HepG2 (cell line): ENCODE measurements around the gene ATP8B2. TPM values are rescaled to one million over a fixed set of nuclear protein-coding genes. Genes with fewer than 3 reads are reported as not detected.
A peak's percentile ranks its signal among the peaks of the same experiment; 100 is the strongest.

Experiments used
- CBX5 ChIP-seq: sonication (generic); formaldehyde crosslinking; IDR thresholded peaks from 2 replicates; pipeline ENCODE4 v1.4.0; 2020; ENCODE audit warnings: missing genetic modification reagents, borderline replicate concordance
- CHD4 ChIP-seq: fragments of 200-600 bp; sonication (generic); IDR thresholded peaks from 2 replicates; pipeline ENCODE4 v1.7.0; 2017; ENCODE audit warnings: mild to moderate bottlenecking, low read length, borderline replicate concordance
- DR1 ChIP-seq: sonication (generic); formaldehyde crosslinking; IDR thresholded peaks from 2 replicates; pipeline ENCODE4 v1.8.0; 2021; ENCODE audit warnings: mild to moderate bottlenecking, missing genetic modification reagents, inconsistent platforms
- ELF1 ChIP-seq: sonication (generic); formaldehyde crosslinking; IDR thresholded peaks from 2 replicates; pipeline ENCODE4 v1.4.0; 2020; ENCODE audit warnings: missing genetic modification reagents
- EZH2 ChIP-seq: conservative IDR thresholded peaks from 2 replicates; pipeline ENCODE4 v1.6.1; 2012; ENCODE audit warnings: mild to moderate bottlenecking, low read depth, low read length, moderate library complexity
- JUNB ChIP-seq: sonication (generic); formaldehyde crosslinking; IDR thresholded peaks from 2 replicates; pipeline ENCODE4 v1.8.0; 2022; ENCODE audit warnings: missing genetic modification reagents, mild to moderate bottlenecking, borderline replicate concordance
- LCORL ChIP-seq, 2 experiments: fragments of 450-650 bp in 1 of 2; sonication (generic) in 1 of 2; formaldehyde crosslinking in 1 of 2; IDR thresholded peaks; 2 replicates each; pipeline versions ENCODE4 v1.5.0 to v1.6.1; 2017 to 2020; ENCODE audit warnings: antibody characterized with exemption in 1 of 2, missing genetic modification reagents in 1 of 2
- SETDB1 ChIP-seq: sonication (generic); formaldehyde crosslinking; IDR thresholded peaks from 2 replicates; pipeline ENCODE4 v1.5.1; 2020; ENCODE audit warnings: missing genetic modification reagents, mild to moderate bottlenecking, borderline replicate concordance
- SIX4 ChIP-seq: sonication (generic); formaldehyde crosslinking; IDR thresholded peaks from 2 replicates; pipeline ENCODE4 v1.4.0; 2020; ENCODE audit warnings: missing genetic modification reagents
- SOX6 ChIP-seq, 2 experiments: fragments of 450-650 bp in 1 of 2; sonication (generic) in 1 of 2; formaldehyde crosslinking in 1 of 2; IDR thresholded peaks; 2 replicates each; pipeline versions ENCODE4 v1.4.0 to v1.6.1; 2017 to 2020; ENCODE audit warnings: antibody characterized with exemption in 1 of 2, mild to moderate bottlenecking in 1 of 2, missing genetic modification reagents in 1 of 2
- TCF7 ChIP-seq: sonication (generic); IDR thresholded peaks from 2 replicates; pipeline ENCODE4 v1.6.1; 2016; ENCODE audit warnings: antibody characterized with exemption, low read depth
- THAP9 ChIP-seq: sonication (generic); formaldehyde crosslinking; IDR thresholded peaks from 2 replicates; pipeline ENCODE4; 2020; ENCODE audit warnings: missing genetic modification reagents, mild to moderate bottlenecking, borderline replicate concordance
- THRA ChIP-seq: sonication (generic); formaldehyde crosslinking; IDR thresholded peaks from 2 replicates; pipeline ENCODE4 v1.4.0; 2020; ENCODE audit warnings: missing genetic modification reagents, borderline replicate concordance
- ZBTB7B ChIP-seq: sonication (generic); formaldehyde crosslinking; IDR thresholded peaks from 2 replicates; pipeline ENCODE4 v1.4.0; 2020; ENCODE audit warnings: missing genetic modification reagents
- ZNF556 ChIP-seq: sonication (generic); formaldehyde crosslinking; IDR thresholded peaks from 2 replicates; pipeline ENCODE4 v1.4.0; 2020; ENCODE audit warnings: mild to moderate bottlenecking, missing genetic modification reagents, borderline replicate concordance
- ZNF687 ChIP-seq: sonication (generic); formaldehyde crosslinking; IDR thresholded peaks from 2 replicates; pipeline ENCODE4 v1.5.1; 2020; ENCODE audit warnings: mild to moderate bottlenecking, missing genetic modification reagents, moderate library complexity
- ZNF781 ChIP-seq: sonication (generic); formaldehyde crosslinking; IDR thresholded peaks from 2 replicates; pipeline ENCODE4 v1.5.1; 2020; ENCODE audit warnings: borderline replicate concordance, mild to moderate bottlenecking, missing genetic modification reagents; ENCODE audit errors: not compliant biosample characterization
- ZNF790 ChIP-seq: sonication (generic); formaldehyde crosslinking; IDR thresholded peaks from 2 replicates; pipeline ENCODE4 v1.8.0; 2022; ENCODE audit warnings: missing genetic modification reagents, mild to moderate bottlenecking, borderline replicate concordance
- ZSCAN21 ChIP-seq: sonication (generic); formaldehyde crosslinking; IDR thresholded peaks from 2 replicates; pipeline ENCODE4 v1.8.0; 2022; ENCODE audit warnings: mild to moderate bottlenecking, missing genetic modification reagents, moderate library complexity, borderline replicate concordance
- polyA plus RNA-seq, 8 experiments: library from polyadenylated mRNA; depleted of rRNA in 3 of 8; stranded (reverse) in 7 of 8; unstranded in 1 of 8; fragments of >200 nt; fragmentation: Illumina TruSeq in 4 of 8; extraction: Trizol in 4 of 8; gene quantifications; 2 replicates each; pipeline versions ENCODE4 v1.2.1 to v1.2.3, GENCODE V29; 2011 to 2016; ENCODE audit warnings: low read depth in 4 of 8, missing spikeins in 1 of 8, mixed read lengths in 1 of 8; ENCODE audit not compliant: insufficient read depth in 1 of 8
- total RNA-seq, 5 experiments: library from RNA; depleted of rRNA; stranded (reverse); fragments of >200 nt; fragmentation: Illumina TruSeq; extraction: Trizol; gene quantifications; 2 replicates each; pipeline ENCODE4 v1.2.3, GENCODE V29; 2016; ENCODE audit warnings: low read depth in 1 of 5

The ATP8B2 gene
- total and polyA plus RNA-seq, 2 of the 13 experiments (the other 11 are each of a cell fraction or from before 2014, with no cell fraction given) = 20.4 to 39.3 TPM

- no peak for TF ChIP-seq LCORL (IDR thresholded peaks at IDR 0.05)
- peak; percentile 60; the same call in 1 of the 2 replicates for TF ChIP-seq LCORL (CRISPR knock-in tag; IDR thresholded peaks at IDR 0.05)
- TF ChIP-seq DR1 (CRISPR knock-in tag) = no peak
- no peak for TF ChIP-seq ZNF781 (CRISPR knock-in tag)
- no peak; the same call in 1 of the 2 replicates for TF ChIP-seq THAP9 (CRISPR knock-in tag)
- TF ChIP-seq THRA (CRISPR knock-in tag) = no peak
- peak; percentile 50 for TF ChIP-seq ZNF687 (CRISPR knock-in tag)
- no peak for TF ChIP-seq EZH2
- TF ChIP-seq ZNF790 (CRISPR knock-in tag) = no peak
- no peak for TF ChIP-seq TCF7
- TF ChIP-seq CHD4 = no peak
- peak; percentile 83 for TF ChIP-seq ELF1 (CRISPR knock-in tag)
- TF ChIP-seq SOX6 (IDR thresholded peaks at IDR 0.05) = no peak
- 0 out of 2 replicates have a peak, but pooled peaks have one; percentile 11 for TF ChIP-seq SOX6 (CRISPR knock-in tag; IDR thresholded peaks at IDR 0.05)
- TF ChIP-seq ZNF556 (CRISPR knock-in tag) = no peak
- peak; percentile 97 for TF ChIP-seq ZSCAN21
- no peak for TF ChIP-seq SETDB1 (CRISPR knock-in tag)
- 0 out of 2 replicates have a peak, but pooled peaks have one; percentile 21 for TF ChIP-seq ZBTB7B
- TF ChIP-seq CBX5 (CRISPR knock-in tag) = no peak
- TF ChIP-seq SIX4 (CRISPR knock-in tag) = no peak
- no peak for TF ChIP-seq JUNB (CRISPR knock-in tag)
Measured at GRCh38 chr1:154386643-154387352, 61.5 kb downstream of the ATP8B2 start (continued).
